GM18507 (cell line): ENCODE measurements around the gene MMAB.

Experiments used
- DNase-seq: peaks from one replicate; pipeline ENCODE4 v3.0.0; 2011; ENCODE audit warnings: low read depth; ENCODE audit not compliant: insufficient read length; ENCODE audit errors: extremely low spot score
- FAIRE-seq: peaks from 2 replicates; lab custom pipeline; 2011; peaks lifted over from hg19 to GRCh38; lab: Jason Lieb, UNC

The MMAB gene

DNA sequence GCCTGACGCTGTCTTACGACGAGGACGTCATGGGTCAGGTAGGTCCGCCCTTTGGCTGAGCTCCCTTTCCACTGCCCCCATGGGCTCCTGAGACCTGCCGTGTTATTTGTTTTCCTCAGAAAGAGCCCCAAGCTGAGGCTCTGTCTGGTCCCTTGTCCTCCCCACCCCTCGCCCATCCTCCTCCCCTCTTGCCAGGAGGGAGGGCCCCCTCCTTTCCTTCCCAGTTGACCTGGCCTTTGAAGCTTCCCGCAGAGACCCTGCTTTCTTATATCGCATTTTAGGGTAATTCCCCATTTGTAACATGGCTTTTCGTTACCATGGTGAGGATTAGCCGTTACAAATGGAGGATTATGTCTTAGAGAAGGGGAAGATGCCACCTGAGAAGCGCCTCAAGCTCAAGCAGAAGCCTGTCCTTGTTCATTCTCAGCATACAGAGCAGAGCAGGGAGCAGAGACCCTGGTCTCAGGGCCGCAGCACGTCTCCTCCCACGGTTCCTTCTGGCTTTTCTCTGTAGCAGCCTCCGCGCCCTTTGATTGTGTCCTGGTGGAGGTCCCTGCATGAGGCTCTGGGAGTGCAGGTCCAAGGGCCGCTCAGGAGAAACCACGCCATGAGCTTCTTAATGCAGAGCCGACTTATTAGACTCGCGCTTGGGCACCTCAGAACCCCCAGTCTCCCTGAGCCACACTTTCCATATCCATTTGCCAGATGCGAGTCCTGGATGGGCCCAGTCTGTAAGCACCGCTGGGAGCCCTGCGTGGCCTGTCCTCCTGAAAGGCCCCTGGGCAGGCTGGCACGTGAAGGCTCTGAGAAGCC lies 48.6 kb downstream of the MMAB start:
- DNase-seq = no peak
- no peak for FAIRE-seq

GRCh38 chr12:109523504-109523903 lies 49.8 kb downstream of the MMAB start:
- FAIRE-seq = no peak
- DNase-seq = no peak

- DNase-seq (no peak), FAIRE-seq (no peak)
These were observed 50.2 kb downstream of the MMAB start for GRCh38 chr12:109523071-109523470.

DNA sequence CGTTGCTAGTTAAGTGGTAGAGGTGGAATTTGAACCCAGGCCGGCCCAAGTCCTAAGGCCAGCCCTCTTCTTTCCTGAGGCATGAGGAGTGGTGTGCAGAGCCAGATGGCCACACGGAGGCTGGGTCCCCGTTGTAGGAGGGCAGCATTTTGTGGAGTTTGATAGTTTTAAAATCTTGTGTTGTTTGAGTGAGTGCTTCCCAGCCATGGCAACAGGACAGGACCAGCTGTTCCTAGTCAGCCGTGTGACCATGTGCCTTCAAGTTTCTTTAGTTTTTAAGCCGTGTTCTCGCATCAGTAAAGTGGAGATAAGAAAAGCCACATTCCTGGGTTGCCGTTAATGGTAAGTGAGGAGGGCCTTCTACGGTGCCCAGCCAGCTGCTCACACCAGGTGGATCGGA lies 51.5 kb downstream of the MMAB start:
- FAIRE-seq = no peak
- DNase-seq = no peak

- DNase-seq = no peak
- no peak for FAIRE-seq
These were observed 53.5 kb downstream of the MMAB start for GRCh38 chr12:109519787-109520186.

DNA sequence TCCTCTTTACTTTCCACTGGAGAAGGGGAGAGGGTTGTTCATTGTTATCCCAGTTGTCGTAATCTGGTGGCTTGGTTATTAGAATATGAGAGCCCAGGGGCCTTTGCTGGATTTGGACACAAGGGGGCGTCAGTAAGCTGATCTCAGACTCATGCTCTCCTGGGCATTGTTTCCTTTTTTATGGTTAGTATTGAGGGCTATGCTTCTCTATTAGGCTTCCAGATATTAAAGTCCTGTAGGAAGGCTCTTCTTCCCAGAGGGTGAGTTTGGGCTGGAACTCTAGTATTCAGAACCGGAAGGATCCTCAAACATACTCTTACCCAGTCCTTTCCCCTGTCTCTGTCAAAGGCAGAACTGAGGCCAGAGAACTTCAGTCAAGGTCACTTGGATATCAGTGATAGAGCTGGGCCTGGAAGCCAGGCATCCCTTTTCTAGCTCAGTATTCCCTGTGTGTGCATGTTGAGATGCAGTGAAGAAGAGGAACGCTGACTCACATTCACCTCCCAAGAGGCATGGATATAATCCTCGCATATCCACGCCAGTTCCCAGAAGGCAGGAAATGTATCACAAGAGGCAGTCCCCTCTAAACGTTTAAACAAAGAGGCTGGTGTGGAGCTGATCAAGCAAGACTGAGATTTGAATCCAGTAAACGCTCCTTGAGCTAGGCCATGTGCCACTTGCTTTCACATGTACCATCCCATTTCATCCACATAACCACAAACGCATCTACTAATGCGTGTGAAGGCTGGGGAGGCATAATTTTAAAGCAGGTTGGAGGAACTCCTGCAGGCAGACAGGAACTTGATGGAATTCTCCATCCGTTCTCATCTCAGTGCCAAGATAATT lies 54.3 kb downstream of the MMAB start:
- FAIRE-seq = peak; percentile 66

DNA sequence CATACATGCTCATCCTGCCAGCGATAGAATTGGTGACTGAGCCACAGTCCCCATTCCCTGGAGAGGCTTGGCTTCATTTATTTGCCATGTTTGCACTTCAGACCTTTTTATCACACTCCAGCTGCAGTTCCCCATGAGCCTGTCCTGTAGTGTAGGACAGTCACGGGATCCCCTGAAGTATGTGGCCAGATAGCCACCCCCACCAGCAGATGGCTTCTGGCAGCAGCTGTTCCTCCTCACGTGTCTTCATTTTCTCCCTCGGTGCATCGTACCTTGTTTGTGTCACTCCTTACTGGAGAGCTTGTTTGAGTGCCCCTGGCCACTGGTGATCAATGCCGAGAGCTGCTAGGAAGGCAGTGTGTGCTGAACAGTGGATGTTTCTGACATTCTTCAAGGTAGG lies 55.7 kb downstream of the MMAB start:
- no peak for DNase-seq
- no peak for FAIRE-seq

More for the DNA sequence above, 54.3 kb downstream of the MMAB start:
- peak; percentile 12 for DNase-seq

- DNase-seq (no peak), FAIRE-seq (no peak)
These were observed 59.3 kb downstream of the MMAB start for GRCh38 chr12:109513977-109514376.

- DNase-seq (no peak), FAIRE-seq (no peak)
These were observed 60.3 kb downstream of the MMAB start for GRCh38 chr12:109513051-109513450.

DNA sequence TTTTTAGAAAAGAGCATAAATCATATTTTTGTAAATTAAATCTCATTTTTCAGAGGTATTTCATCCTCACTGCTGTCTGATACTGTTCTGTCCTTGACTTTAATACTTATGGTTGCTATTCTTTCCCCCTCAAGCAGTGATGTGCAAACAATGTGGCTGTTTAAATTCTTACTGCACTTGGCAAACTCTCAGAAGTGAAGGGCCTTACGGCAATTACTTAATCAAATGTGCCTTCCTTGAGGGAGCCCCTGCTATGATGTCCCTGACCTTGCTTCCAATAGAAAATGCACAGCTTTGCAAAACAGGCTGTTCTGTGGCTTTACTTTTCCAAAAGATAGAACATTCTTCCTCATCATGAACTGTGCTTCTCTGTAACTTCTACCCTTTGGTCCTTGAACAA lies 60.7 kb downstream of the MMAB start:
- DNase-seq = no peak
- no peak for FAIRE-seq

- DNase-seq = no peak
- no peak for FAIRE-seq
These were observed 63.1 kb downstream of the MMAB start for GRCh38 chr12:109510196-109510595.

DNA sequence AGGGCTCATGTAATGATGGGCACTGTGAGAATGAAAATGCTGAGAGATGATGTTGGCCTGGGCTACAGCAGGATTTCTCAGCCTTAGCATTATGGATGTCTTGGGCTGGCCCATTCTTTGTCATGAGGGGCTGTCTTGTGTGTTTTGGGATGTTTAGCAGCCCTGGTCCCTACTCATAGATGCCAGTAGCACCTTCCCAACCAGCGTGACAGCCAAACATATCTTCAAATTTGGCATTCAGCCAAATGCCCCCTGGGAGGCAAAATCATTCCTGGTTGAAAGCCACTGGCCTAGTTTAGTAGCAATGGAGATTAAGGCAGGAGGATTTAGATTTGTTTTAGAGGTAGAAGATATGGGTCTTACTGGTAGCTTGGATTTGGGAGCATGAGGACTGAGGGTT lies 69.2 kb downstream of the MMAB start:
- no peak for DNase-seq
- FAIRE-seq = no peak
